GM18861 (cell line): ENCODE measurements around the gene SKA1.
"Not testable (repeated sequence)": the region's sequence is repeated elsewhere in the genome, so short reads cannot be mapped to it uniquely, and the experiment has no call there.

Experiments
- ATAC-seq: cut with Tn5 transposase; IDR thresholded peaks from one replicate; pipeline ENCODE4 v1.9.1; 2021; ENCODE audit not compliant: unreplicated experiment

SKA1 gene

DNA sequence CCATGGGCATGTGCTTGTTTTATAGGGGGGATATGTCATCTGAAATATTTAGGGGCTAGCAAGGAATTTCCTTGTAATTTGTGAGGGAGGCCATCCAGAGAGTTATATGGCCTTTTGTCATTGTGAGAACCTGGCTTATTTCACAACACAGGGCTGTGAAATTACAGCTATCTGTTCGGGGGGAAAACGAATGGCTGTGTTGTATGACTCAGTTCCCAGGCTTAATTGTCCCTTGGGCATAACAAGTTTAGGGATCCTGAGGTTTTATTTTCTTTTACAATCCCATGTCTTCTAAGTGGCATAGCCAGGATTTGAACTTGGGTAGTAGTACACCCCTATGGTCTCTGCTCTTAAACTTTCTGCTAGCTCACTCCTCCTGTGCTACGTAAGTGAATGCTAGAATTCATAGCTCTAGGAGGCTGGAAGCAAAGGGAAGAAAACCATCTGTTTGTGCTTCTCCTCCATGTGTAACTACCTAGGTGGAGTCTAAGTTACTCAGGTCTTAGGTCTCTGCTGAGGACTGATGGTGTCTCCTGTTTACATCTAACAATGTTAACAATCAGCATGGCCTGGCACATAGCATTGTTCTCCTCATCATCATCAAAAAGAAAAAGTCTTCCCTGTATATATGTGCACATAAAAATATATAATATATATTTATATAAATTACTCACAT is 53.8 kb downstream of the SKA1 start:
- no peak for ATAC-seq

DNA sequence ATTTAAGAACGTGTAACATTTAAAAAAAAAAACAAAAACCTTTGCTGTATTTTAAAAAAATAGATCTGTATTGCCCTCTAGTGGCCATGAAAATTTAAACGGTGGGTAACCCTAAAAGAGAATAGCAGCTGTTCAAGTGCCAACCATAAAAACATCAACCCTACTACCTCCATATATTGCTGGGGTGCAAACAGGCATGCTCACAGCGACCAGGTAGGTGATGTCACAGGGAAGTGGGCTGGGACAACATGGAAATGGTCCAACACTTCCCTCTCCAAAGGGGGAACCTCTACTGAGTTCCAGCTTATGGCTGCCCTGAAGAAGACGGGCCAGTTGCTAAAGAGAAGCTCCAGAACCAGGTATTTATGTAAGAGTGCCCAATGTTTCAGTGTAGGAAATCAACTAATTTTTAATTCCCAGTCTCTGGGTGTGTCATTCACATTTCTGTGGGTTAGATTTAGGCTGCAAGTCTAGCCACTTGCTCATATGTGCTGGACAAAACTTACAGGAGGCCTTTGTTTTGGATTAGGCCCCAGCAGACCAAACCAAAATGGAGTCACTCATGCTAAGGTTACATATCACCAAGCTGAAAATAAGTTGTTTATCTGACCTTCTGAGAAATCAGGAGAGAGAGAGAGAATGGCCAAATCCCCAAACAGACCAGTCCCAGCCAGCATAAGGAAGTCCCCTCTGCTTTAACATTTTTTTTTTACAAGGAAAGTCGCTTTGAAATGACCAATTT is 54.5 kb downstream of the SKA1 start:
- no peak for ATAC-seq

DNA sequence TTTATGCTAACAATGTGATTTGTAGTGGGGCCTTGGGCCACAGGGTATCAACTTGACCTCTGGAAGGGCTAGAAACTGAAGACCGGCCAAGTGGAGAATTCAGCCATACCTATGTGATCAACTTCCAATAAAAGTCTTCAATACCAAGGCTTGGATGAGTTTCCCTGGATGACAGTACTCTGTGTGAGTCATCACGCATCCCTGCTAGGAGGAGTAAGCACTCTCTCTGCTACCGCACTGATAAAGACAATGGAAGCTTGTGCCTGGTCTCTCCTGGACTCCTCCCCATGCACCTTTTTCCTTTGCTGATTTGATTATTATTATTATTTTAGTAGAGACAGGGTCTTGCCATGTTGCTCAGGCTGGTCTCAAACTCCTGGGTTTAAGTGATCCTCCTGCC is 58.1 kb downstream of the SKA1 start:
- ATAC-seq: no peak

DNA sequence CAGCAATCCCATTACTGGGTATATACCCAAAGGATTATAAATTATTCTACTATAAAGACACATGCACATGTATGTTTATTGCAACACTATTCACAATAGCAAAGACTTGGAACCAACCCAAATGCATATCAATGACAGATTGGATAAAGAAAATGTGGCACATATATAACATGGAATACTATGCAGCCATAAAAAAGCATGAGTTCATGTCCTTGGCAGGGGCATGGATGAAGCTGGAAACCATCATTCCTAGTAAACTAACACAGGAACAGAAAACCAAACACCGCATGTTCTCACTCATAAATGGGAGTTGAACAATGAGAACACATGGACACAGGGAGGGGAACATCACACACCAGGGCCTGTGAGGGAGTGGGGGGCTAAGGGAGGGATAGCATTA is 61.9 kb downstream of the SKA1 start:
- ATAC-seq: not testable (repeated sequence)

DNA sequence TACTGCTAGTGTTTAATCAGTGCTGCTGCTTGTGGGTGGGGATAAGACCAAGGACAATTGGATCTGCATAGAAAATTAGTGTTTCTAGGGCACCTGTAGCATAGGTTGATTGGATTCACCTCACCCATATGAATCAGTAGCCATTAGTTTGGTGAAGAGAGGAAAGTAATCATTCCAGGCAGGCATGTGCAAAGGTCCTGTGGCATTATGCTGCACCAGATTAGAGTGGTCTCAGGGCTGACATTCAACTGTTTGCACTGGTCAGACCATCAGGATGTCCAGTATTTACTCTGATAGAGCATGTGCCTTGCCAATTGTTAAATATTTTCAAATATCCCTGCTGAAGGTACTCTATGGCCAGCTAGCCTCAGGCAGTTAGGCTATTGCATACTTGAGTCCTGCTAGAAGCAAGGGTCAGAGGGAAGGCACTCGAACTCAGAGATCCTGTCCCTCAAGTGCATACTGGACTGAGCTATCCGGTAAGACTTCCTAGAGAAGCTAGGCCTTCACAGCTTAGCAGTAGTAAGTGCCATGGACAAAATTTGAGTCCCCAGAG is 64.7 kb downstream of the SKA1 start:
- ATAC-seq: no peak

DNA sequence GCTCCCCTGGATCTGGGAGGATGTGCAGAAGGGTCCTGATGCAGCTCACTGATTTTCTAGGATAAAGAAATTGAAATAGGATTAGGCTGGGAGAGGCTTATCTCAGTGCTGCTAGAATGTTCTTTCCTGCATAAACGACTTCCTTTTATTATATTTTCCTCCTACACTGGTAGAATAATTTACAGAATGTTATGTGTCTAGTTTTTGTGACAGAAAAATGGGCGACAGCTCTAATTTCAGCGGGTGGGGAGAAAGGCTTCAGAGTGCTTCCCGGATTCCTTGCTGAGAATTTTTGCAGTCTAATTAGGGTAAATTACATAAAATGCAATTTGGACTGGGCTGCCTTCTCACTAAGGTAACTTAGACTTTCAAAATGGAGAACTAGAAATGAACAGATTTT is 66.2 kb downstream of the SKA1 start:
- no peak for ATAC-seq

DNA sequence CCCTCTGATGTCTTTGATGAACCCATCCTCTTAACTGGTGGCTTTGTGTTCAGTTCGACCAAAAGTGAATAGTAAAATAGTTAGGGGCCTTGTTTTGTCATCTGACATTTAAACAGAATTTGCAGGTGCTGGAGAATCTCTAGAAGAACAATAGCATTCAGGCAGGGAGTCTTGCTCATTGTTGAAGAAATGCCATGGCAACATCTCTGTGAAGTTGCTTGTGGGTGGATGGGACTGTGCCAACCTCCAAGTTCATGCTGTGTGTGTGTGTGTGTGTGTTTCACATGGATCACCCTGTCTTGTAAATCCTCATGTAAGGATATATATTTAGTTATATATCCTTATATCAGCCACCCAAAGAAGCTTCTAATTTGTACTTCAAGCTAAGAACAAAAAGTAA is 66.7 kb downstream of the SKA1 start:
- ATAC-seq: no peak
